Chondrocyte (in vitro differentiated cells): ENCODE results near the gene POM121C. TPM values are rescaled to one million over a fixed set of nuclear protein-coding genes. Genes with fewer than 3 reads are reported as not detected.
"Not testable (repeated sequence)": the region's sequence is repeated elsewhere in the genome, so short reads cannot be mapped to it uniquely, and the experiment has no call there.

Experiments
- DNase-seq: peaks from one replicate; pipeline ENCODE4 v3.0.0; 2021; ENCODE audit warnings: mixed read lengths, low spot score
- H3K27ac Mint-ChIP-seq: one replicate; pipeline ENCODE4 v1.8.0; 2021; ENCODE audit warnings: mild to moderate bottlenecking, moderate library complexity, mixed read lengths; ENCODE audit not compliant: unreplicated experiment
- H3K27me3 Mint-ChIP-seq: 2 replicates; pipeline ENCODE4 v1.8.0; 2021; ENCODE audit warnings: low read depth, mixed read lengths
- H3K36me3 Mint-ChIP-seq: 2 replicates; pipeline ENCODE4 v1.8.0; 2021; ENCODE audit warnings: low read depth, mixed read lengths
- H3K4me1 Mint-ChIP-seq: 2 replicates; pipeline ENCODE4 v1.8.0; 2021; ENCODE audit warnings: low read depth, mild to moderate bottlenecking, mixed read lengths
- H3K4me3 Mint-ChIP-seq: one replicate; pipeline ENCODE4 v1.8.0; 2021; ENCODE audit warnings: mild to moderate bottlenecking, moderate library complexity, mixed read lengths; ENCODE audit not compliant: unreplicated experiment
- H3K9me3 Mint-ChIP-seq: 2 replicates; pipeline ENCODE4 v1.8.0; 2021; ENCODE audit warnings: low read depth, mixed read lengths
- total RNA-seq: library from RNA; stranded (reverse); gene quantifications from 3 replicates; pipeline ENCODE4 v1.2.1, GENCODE V29; 2021

Gene POM121C
- total RNA-seq, 1 donor from 2014 or later, result 40.7 TPM

- H3K27me3 Mint-ChIP-seq, H3K9me3 Mint-ChIP-seq, H3K4me1 Mint-ChIP-seq, H3K27ac Mint-ChIP-seq, H3K4me3 Mint-ChIP-seq, DNase-seq, H3K36me3 Mint-ChIP-seq: not testable (repeated sequence)
Measured at GRCh38 chr7:75414708-75415427, 71.2 kb downstream of the POM121C start.

GRCh38 chr7:75414204-75414603, 71.9 kb downstream of the POM121C start:
- H3K4me1 Mint-ChIP-seq, H3K9me3 Mint-ChIP-seq, H3K27ac Mint-ChIP-seq, H3K27me3 Mint-ChIP-seq, DNase-seq, H3K36me3 Mint-ChIP-seq, H3K4me3 Mint-ChIP-seq: not testable (repeated sequence)

GRCh38 chr7:75410823-75411173, 75.3 kb downstream of the POM121C start:
- H3K9me3 Mint-ChIP-seq, H3K36me3 Mint-ChIP-seq, DNase-seq, H3K4me1 Mint-ChIP-seq, H3K27me3 Mint-ChIP-seq, H3K4me3 Mint-ChIP-seq, H3K27ac Mint-ChIP-seq: not testable (repeated sequence)

GRCh38 chr7:75409880-75410822, 75.9 kb downstream of the POM121C start:
- not testable (repeated sequence) for H3K27me3 Mint-ChIP-seq, H3K36me3 Mint-ChIP-seq, H3K4me1 Mint-ChIP-seq, DNase-seq, H3K9me3 Mint-ChIP-seq, H3K27ac Mint-ChIP-seq
- H3K4me3 Mint-ChIP-seq, result peak overlapping the region; percentile 60

- not testable (repeated sequence) for H3K4me1 Mint-ChIP-seq, H3K27me3 Mint-ChIP-seq, DNase-seq, H3K9me3 Mint-ChIP-seq, H3K27ac Mint-ChIP-seq, H3K4me3 Mint-ChIP-seq, H3K36me3 Mint-ChIP-seq
Measured at GRCh38 chr7:75404663-75405062, 81.4 kb downstream of the POM121C start.

- not testable (repeated sequence) for H3K4me1 Mint-ChIP-seq, H3K27me3 Mint-ChIP-seq, DNase-seq, H3K36me3 Mint-ChIP-seq, H3K4me3 Mint-ChIP-seq, H3K9me3 Mint-ChIP-seq, H3K27ac Mint-ChIP-seq
Measured at GRCh38 chr7:75403455-75404443, 82.3 kb downstream of the POM121C start.

GRCh38 chr7:75400575-75400974, 85.5 kb downstream of the POM121C start:
- not testable (repeated sequence) for H3K36me3 Mint-ChIP-seq, H3K9me3 Mint-ChIP-seq, DNase-seq, H3K4me3 Mint-ChIP-seq, H3K27ac Mint-ChIP-seq, H3K4me1 Mint-ChIP-seq, H3K27me3 Mint-ChIP-seq

GRCh38 chr7:75398771-75399700, 87.1 kb downstream of the POM121C start:
- H3K9me3 Mint-ChIP-seq, H3K4me3 Mint-ChIP-seq, DNase-seq, H3K4me1 Mint-ChIP-seq, H3K27ac Mint-ChIP-seq, H3K36me3 Mint-ChIP-seq, H3K27me3 Mint-ChIP-seq: not testable (repeated sequence)

- not testable (repeated sequence) for H3K27me3 Mint-ChIP-seq, H3K36me3 Mint-ChIP-seq, H3K4me1 Mint-ChIP-seq, H3K27ac Mint-ChIP-seq, H3K4me3 Mint-ChIP-seq, DNase-seq, H3K9me3 Mint-ChIP-seq
Measured at GRCh38 chr7:75397865-75398264, 88.2 kb downstream of the POM121C start.

- not testable (repeated sequence) for H3K4me3 Mint-ChIP-seq, H3K9me3 Mint-ChIP-seq, H3K4me1 Mint-ChIP-seq, H3K36me3 Mint-ChIP-seq, H3K27ac Mint-ChIP-seq, DNase-seq, H3K27me3 Mint-ChIP-seq
Measured at GRCh38 chr7:75395329-75395728, 90.8 kb downstream of the POM121C start, which contains the start of gene TRIM73. TSS of gene TRIM73 (plus strand) at chr7:75395629. CDS start at chr7:75398934, 3,305 bp downstream.

GRCh38 chr7:75393194-75393593, 92.9 kb downstream of the POM121C start:
- not testable (repeated sequence) for H3K27ac Mint-ChIP-seq, H3K4me1 Mint-ChIP-seq, DNase-seq, H3K36me3 Mint-ChIP-seq, H3K9me3 Mint-ChIP-seq, H3K27me3 Mint-ChIP-seq, H3K4me3 Mint-ChIP-seq
